GM03348 (cell line): ENCODE data around the gene SYP.
A peak's percentile ranks its signal among the peaks of the same experiment; 100 is the strongest.

Source experiments
- DNase-seq: peaks from one replicate; pipeline ENCODE4 v3.0.0; 2012; ENCODE audit warnings: low spot score

Gene SYP

GRCh38 chrX:49199906-49200771 is at the start of gene SYP:
SYP (minus strand) TSS chrX:49200193; CDS start chrX:49200186, 7 bp downstream.
- peak; percentile 96 for DNase-seq

GRCh38 chrX:49249616-49250015 is 49.6 kb upstream of the SYP start:
- no peak for DNase-seq

- no peak for DNase-seq
Observed at GRCh38 chrX:49249071-49249470, 49.1 kb upstream of the SYP start.

GRCh38 chrX:49247916-49248811 is 48.2 kb upstream of the SYP start:
- no peak for DNase-seq

GRCh38 chrX:49247346-49247745 is 47.4 kb upstream of the SYP start:
- DNase-seq: no peak

- no peak for DNase-seq
Observed at GRCh38 chrX:49246541-49246940, 46.5 kb upstream of the SYP start.

GRCh38 chrX:49244207-49244606 is 44.2 kb upstream of the SYP start:
- DNase-seq: no peak

GRCh38 chrX:49243166-49243565 is 43.2 kb upstream of the SYP start:
- DNase-seq: no peak

- DNase-seq: no peak
Observed at GRCh38 chrX:49242545-49243066, 42.6 kb upstream of the SYP start.

GRCh38 chrX:49238735-49239134 is 38.7 kb upstream of the SYP start:
- no peak for DNase-seq

GRCh38 chrX:49237060-49237459 is 37.1 kb upstream of the SYP start:
- DNase-seq: no peak

GRCh38 chrX:49233887-49234555 is 34.0 kb upstream of the SYP start:
- DNase-seq: no peak

- no peak for DNase-seq
Observed at GRCh38 chrX:49233176-49233575, 33.2 kb upstream of the SYP start, which contains the start of gene CACNA1F. CACNA1F (minus strand) TSS chrX:49233340; CDS start chrX:49233309, 31 bp downstream.

- DNase-seq: no peak
Observed at GRCh38 chrX:49232525-49232924, 32.5 kb upstream of the SYP start.

- DNase-seq: no peak
Observed at GRCh38 chrX:49231333-49232000, 31.5 kb upstream of the SYP start.

- peak; percentile 30 for DNase-seq
Observed at GRCh38 chrX:49230500-49231232, 30.7 kb upstream of the SYP start.

GRCh38 chrX:49228185-49228584 is 28.2 kb upstream of the SYP start:
- DNase-seq: no peak

- DNase-seq: no peak
Observed at GRCh38 chrX:49227726-49228125, 27.7 kb upstream of the SYP start.

GRCh38 chrX:49226946-49227345 is 27.0 kb upstream of the SYP start:
- DNase-seq: no peak

- no peak for DNase-seq
Observed at GRCh38 chrX:49225858-49226257, 25.9 kb upstream of the SYP start.

- no peak for DNase-seq
Observed at GRCh38 chrX:49221868-49222267, 21.9 kb upstream of the SYP start.
